ENCODE measurements around the gene FCN2. TPM values are rescaled to one million over a fixed set of nuclear protein-coding genes. Genes with fewer than 3 reads are reported as not detected.

FCN2 gene
- total and polyA plus RNA-seq, 2 of the 13 experiments (the other 11 are each of a cell fraction or from before 2014, with no cell fraction given), result not detected

DNA sequence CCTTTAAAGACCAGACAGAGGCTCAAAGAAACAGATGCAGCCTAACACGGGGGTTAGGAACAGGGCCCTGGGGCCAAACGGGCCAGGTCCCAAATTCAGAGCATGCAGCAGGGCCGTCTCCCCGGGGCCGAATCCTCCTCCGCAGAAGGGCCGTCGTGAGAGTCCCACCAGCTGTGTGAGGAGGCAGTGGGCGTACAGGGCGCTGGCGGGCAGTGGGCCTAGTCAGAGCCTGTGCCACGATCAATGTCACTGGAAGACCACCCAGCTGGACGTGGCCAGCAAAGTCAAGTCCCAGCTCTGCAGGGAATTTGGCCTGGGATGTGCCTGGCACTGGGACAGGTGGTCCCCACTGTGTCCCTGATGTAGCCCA is 15.8 kb upstream of the FCN2 start:
- Histone ChIP-seq H4K20me1 (ENCODE audit: insufficient read depth, low read length) (no peaks in the 10 kb centered on the region; the same call in 1 of the 2 replicates), H3K36me3 (replicated peaks in 1 of 2; ENCODE audit: control insufficient read depth in 1 of 2, insufficient read depth in 2 of 2, low read length in 2 of 2) (no peaks in the 10 kb centered on the region), H3K4me3 (replicated peaks in 1 of 3; ENCODE audit: insufficient read depth in 1 of 3, low read depth in 2 of 3, low read length in 3 of 3) (no peak overlapping the region), H3K9ac (ENCODE audit: insufficient read depth, low read depth, low read length) (no peak overlapping the region), H3K4me1 (ENCODE audit: insufficient read depth, low read length) (no peaks in the 10 kb centered on the region), H2AFZ (ENCODE audit: low read length) (no peak overlapping the region), H3K27me3 (ENCODE audit: control insufficient read depth in 1 of 2, insufficient read depth in 2 of 2, low read length in 2 of 2) (peaks cover 2 to 27% of the 10 kb centered on the region in 2 experiments; a peak in 3 of 5 replicates), H3K79me2 (ENCODE audit: insufficient read depth, low read length) (no peaks in the 10 kb centered on the region), H3K4me2 (ENCODE audit: low read depth, low read length) (no peak overlapping the region), H3K9me3 (ENCODE audit: low read length) (no peaks in the 10 kb centered on the region), H3K27ac (ENCODE audit: extremely low read length, insufficient read depth, low read length) (no peak overlapping the region)
- WGBS (ENCODE audit: low lambda C conversion rate), result 61% methylated on average over 8 of the region's 13 CpGs
- ChIA-PET CTCF (ENCODE audit: low intra/inter-chr PET ratio, low total read pairs) (no interaction called here), POLR2A (no interaction called here)
- in situ Hi-C loops (cut with HindIII; ENCODE audit: extremely low pct_ligation_motif_present, low pct_unique_long_range_greater_than_20kb), result no loop called here
- BruUV-seq (replicated peaks), result no TSS peak
- TF ChIP-seq ZNF841 (CRISPR knock-in tag; IDR thresholded peaks at IDR 0.05; ENCODE audit: borderline replicate concordance), result no peak
- TF ChIP-seq BHLHE40 (IDR thresholded peaks at IDR 0.05; ENCODE audit: low read length), result no peak
- TF ChIP-seq EHMT2 (IDR thresholded peaks at IDR 0.05; ENCODE audit: borderline replicate concordance, low read depth, low read length), result no peak
- no peak for TF ChIP-seq RAD21 (CRISPR knock-in tag; IDR thresholded peaks at IDR 0.05)
- no peak for TF ChIP-seq HNRNPUL1 (IDR thresholded peaks at IDR 0.05; ENCODE audit: low read depth, low read length)
- TF ChIP-seq, protein P1, sequence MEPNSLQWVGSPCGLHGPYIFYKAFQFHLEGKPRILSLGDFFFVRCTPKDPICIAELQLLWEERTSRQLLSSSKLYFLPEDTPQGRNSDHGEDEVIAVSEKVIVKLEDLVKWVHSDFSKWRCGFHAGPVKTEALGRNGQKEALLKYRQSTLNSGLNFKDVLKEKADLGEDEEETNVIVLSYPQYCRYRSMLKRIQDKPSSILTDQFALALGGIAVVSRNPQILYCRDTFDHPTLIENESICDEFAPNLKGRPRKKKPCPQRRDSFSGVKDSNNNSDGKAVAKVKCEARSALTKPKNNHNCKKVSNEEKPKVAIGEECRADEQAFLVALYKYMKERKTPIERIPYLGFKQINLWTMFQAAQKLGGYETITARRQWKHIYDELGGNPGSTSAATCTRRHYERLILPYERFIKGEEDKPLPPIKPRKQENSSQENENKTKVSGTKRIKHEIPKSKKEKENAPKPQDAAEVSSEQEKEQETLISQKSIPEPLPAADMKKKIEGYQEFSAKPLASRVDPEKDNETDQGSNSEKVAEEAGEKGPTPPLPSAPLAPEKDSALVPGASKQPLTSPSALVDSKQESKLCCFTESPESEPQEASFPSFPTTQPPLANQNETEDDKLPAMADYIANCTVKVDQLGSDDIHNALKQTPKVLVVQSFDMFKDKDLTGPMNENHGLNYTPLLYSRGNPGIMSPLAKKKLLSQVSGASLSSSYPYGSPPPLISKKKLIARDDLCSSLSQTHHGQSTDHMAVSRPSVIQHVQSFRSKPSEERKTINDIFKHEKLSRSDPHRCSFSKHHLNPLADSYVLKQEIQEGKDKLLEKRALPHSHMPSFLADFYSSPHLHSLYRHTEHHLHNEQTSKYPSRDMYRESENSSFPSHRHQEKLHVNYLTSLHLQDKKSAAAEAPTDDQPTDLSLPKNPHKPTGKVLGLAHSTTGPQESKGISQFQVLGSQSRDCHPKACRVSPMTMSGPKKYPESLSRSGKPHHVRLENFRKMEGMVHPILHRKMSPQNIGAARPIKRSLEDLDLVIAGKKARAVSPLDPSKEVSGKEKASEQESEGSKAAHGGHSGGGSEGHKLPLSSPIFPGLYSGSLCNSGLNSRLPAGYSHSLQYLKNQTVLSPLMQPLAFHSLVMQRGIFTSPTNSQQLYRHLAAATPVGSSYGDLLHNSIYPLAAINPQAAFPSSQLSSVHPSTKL (CRISPR knock-in tag; IDR thresholded peaks at IDR 0.05), result no peak
- no peak for TF ChIP-seq FOXC1 (CRISPR knock-in tag; IDR thresholded peaks at IDR 0.05; ENCODE audit: borderline replicate concordance)
- TF ChIP-seq MLLT10 (CRISPR knock-in tag; IDR thresholded peaks at IDR 0.05), result no peak
- TF ChIP-seq BORCS8-MEF2B (CRISPR knock-in tag; IDR thresholded peaks at IDR 0.05), result no peak
- TF ChIP-seq SMARCC2 (IDR thresholded peaks at IDR 0.05), result no peak
- no peak for TF ChIP-seq ZNF343 (CRISPR knock-in tag; IDR thresholded peaks at IDR 0.05)
- no peak for TF ChIP-seq KLF15 (CRISPR knock-in tag; IDR thresholded peaks at IDR 0.05; ENCODE audit: borderline replicate concordance)
- TF ChIP-seq, protein P2, sequence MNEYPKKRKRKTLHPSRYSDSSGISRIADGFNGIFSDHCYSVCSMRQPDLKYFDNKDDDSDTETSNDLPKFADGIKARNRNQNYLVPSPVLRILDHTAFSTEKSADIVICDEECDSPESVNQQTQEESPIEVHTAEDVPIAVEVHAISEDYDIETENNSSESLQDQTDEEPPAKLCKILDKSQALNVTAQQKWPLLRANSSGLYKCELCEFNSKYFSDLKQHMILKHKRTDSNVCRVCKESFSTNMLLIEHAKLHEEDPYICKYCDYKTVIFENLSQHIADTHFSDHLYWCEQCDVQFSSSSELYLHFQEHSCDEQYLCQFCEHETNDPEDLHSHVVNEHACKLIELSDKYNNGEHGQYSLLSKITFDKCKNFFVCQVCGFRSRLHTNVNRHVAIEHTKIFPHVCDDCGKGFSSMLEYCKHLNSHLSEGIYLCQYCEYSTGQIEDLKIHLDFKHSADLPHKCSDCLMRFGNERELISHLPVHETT (CRISPR knock-in tag; conservative IDR thresholded peaks at IDR 0.05), result no peak
- TF ChIP-seq RCOR2 (CRISPR knock-in tag; IDR thresholded peaks at IDR 0.05), result no peak
- TF ChIP-seq ZNF484 (CRISPR knock-in tag; IDR thresholded peaks at IDR 0.05; ENCODE audit: borderline replicate concordance, low read depth), result no peak
- no peak for TF ChIP-seq CAMTA2 (CRISPR knock-in tag; IDR thresholded peaks at IDR 0.05; ENCODE audit: borderline replicate concordance)
- TF ChIP-seq ZNF383 (CRISPR knock-in tag; IDR thresholded peaks at IDR 0.05; ENCODE audit: borderline replicate concordance), result no peak
- DNase-seq (ENCODE audit: low spot score), result no peak
- intact Hi-C loops (cut with micrococcal nuclease; ENCODE audit: unreplicated experiment), result no loop called here
- no peak for FAIRE-seq
- ATAC-seq, result no peak

All from HepG2 (cell line).